ENCODE measurements around the gene LCN6. TPM values are rescaled to one million over a fixed set of nuclear protein-coding genes. Genes with fewer than 3 reads are reported as not detected.

Gene LCN6
- total RNA-seq, 1 donor from 2014 or later: not detected

- H3K4me3 Mint-ChIP-seq: peak overlapping the region; percentile 81
- H3K4me1 Mint-ChIP-seq: peaks cover 39% of the 10 kb centered on the region
- H3K36me3 Mint-ChIP-seq (ENCODE audit: low read depth): peaks cover 19% of the 10 kb centered on the region
- H3K9me3 Mint-ChIP-seq: no peaks in the 10 kb centered on the region
- no peak for DNase-seq (ENCODE audit: low read depth, low spot score)
- no peak for TF ChIP-seq CTCF (conservative IDR thresholded peaks at IDR 0.05)
- H3K27me3 Mint-ChIP-seq (ENCODE audit: low read depth): peaks cover 3% of the 10 kb centered on the region
- H3K27ac Mint-ChIP-seq (ENCODE audit: unreplicated experiment): no peak overlapping the region
Observed at GRCh38 chr9:136721339-136722092, 26.8 kb downstream of the LCN6 start.

DNA sequence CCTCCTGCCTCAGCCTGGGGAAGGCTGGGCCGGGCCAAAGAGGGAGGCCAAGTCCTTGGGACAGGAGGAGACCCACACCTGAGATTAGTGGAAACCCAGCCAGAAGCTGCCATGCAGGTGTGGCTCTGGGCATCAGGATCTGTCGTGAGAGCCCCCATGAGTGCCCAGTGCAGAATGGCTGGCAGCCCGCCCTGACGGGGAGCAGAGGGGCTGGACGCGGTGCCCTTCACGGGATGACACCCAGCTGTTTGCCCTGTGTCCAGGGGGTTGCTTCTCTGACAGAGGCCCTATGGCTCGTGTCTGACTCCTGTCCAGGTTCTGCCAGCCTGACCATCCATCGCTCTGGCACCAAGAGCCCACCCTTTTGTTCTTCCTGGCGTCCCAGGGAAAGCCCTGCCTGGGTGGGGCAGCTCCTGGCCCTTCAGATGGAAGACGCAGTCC is 27.4 kb downstream of the LCN6 start:
- Mint-ChIP-seq H3K4me3 (peak overlapping the region; percentile 81), H3K4me1 (peaks cover 34% of the 10 kb centered on the region), H3K27me3 (ENCODE audit: low read depth) (peaks cover 3% of the 10 kb centered on the region), H3K27ac (ENCODE audit: unreplicated experiment) (no peak overlapping the region), H3K9me3 (no peaks in the 10 kb centered on the region), H3K36me3 (ENCODE audit: low read depth) (peaks cover 15% of the 10 kb centered on the region)
- DNase-seq (ENCODE audit: low read depth, low spot score): no peak
- no peak for TF ChIP-seq CTCF (conservative IDR thresholded peaks at IDR 0.05)

DNA sequence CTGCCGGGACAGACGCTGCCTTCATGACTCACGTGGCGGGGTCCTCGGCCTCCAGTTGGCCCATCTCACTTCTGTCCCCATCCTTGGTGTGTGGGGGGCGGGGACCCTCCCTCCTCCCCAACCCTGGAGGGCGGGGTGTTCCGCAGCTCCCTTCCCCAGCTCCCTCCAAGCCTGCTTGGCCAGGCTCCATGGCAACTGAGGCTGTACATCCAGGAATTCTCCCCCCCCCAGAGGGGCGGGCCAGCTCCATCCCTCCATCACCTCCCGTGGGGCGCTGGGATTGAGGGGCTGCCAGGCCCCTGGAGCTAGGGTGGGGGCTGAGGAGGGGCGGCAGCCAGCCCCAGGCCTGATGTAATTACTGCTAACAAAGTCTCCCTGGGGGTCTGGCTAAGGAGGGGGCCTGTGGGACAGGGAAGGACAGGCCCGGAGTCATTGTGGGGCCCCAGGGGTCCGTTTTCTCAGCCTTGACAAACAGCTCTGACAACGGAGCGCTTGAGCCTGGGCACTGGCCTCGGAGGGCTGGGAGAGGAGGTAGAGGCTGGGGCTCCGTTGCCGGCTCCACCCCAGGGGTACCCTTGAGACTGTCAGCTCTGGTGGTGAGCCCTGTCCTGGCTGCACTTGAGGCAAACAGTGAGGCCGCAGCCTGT is 28.0 kb downstream of the LCN6 start:
- Mint-ChIP-seq H3K27ac (ENCODE audit: unreplicated experiment) (peak overlapping the region; percentile 84), H3K36me3 (ENCODE audit: low read depth) (peaks cover 10% of the 10 kb centered on the region), H3K4me1 (peaks cover 33% of the 10 kb centered on the region), H3K27me3 (ENCODE audit: low read depth) (peaks cover 3% of the 10 kb centered on the region), H3K9me3 (no peaks in the 10 kb centered on the region), H3K4me3 (peak overlapping the region; percentile 81)
- DNase-seq (ENCODE audit: low read depth, low spot score): peak; percentile 67
- TF ChIP-seq CTCF (conservative IDR thresholded peaks at IDR 0.05): no peak

GRCh38 chr9:136719195-136719880 is 29.0 kb downstream of the LCN6 start:
- Mint-ChIP-seq H3K27ac (ENCODE audit: unreplicated experiment) (no peak overlapping the region), H3K27me3 (ENCODE audit: low read depth) (peaks cover 3% of the 10 kb centered on the region), H3K36me3 (ENCODE audit: low read depth) (peaks cover 10% of the 10 kb centered on the region), H3K4me1 (peaks cover 32% of the 10 kb centered on the region), H3K9me3 (no peaks in the 10 kb centered on the region), H3K4me3 (no peak overlapping the region)
- no peak for DNase-seq (ENCODE audit: low read depth, low spot score)
- TF ChIP-seq CTCF (conservative IDR thresholded peaks at IDR 0.05): no peak

- Mint-ChIP-seq H3K27ac (ENCODE audit: unreplicated experiment) (no peak overlapping the region), H3K27me3 (ENCODE audit: low read depth) (peaks cover 3% of the 10 kb centered on the region), H3K36me3 (ENCODE audit: low read depth) (peaks cover 4% of the 10 kb centered on the region), H3K4me1 (peaks cover 29% of the 10 kb centered on the region), H3K9me3 (no peaks in the 10 kb centered on the region), H3K4me3 (peak overlapping the region; percentile 54)
- no peak for DNase-seq (ENCODE audit: low read depth, low spot score)
- no peak for TF ChIP-seq CTCF (conservative IDR thresholded peaks at IDR 0.05)
Observed at GRCh38 chr9:136718345-136719194, 29.8 kb downstream of the LCN6 start.

Data from neural crest cell (in vitro differentiated cells).